ENCODE results near the gene TMEM179.

Gene TMEM179

GRCh38 chr14:104559028-104559803 is 45.4 kb downstream of the TMEM179 start:
- no peaks in the 10 kb centered on the region for H3K36me3 ChIP-seq (ENCODE audit: control insufficient read depth, insufficient read depth, low read length)
- 84 to 94% methylated on average over 15 of the region's 15 CpGs for WGBS, 2 experiments (ENCODE audit: insufficient coverage in 2 of 2)
- no peaks in the 10 kb centered on the region for H3K9me3 ChIP-seq (ENCODE audit: control insufficient read depth, low read length)
- H3K27ac ChIP-seq (ENCODE audit: low read depth, low read length, severe bottlenecking), result no peak overlapping the region
- no peaks in the 10 kb centered on the region for H3K4me1 ChIP-seq (ENCODE audit: control insufficient read depth, insufficient read depth, low read length, poor library complexity, severe bottlenecking)
- no peak overlapping the region for H3K4me3 ChIP-seq (ENCODE audit: extremely low read depth, insufficient read depth, low read length, poor library complexity, severe bottlenecking)

- Histone ChIP-seq H3K27ac (ENCODE audit: low read depth, low read length, severe bottlenecking) (no peak overlapping the region), H3K4me1 (ENCODE audit: control insufficient read depth, insufficient read depth, low read length, poor library complexity, severe bottlenecking) (no peaks in the 10 kb centered on the region), H3K4me3 (ENCODE audit: extremely low read depth, insufficient read depth, low read length, poor library complexity, severe bottlenecking) (no peak overlapping the region), H3K9me3 (ENCODE audit: control insufficient read depth, low read length) (no peaks in the 10 kb centered on the region), H3K36me3 (ENCODE audit: control insufficient read depth, insufficient read depth, low read length) (no peaks in the 10 kb centered on the region)
- WGBS, 2 experiments (ENCODE audit: insufficient coverage in 2 of 2), result 91% methylated on average over 16 of the region's 16 CpGs
Observed at GRCh38 chr14:104558231-104559027, 46.1 kb downstream of the TMEM179 start.

GRCh38 chr14:104557766-104558165 is 46.8 kb downstream of the TMEM179 start:
- WGBS, 2 experiments (ENCODE audit: insufficient coverage in 2 of 2), result 92 to 100% methylated on average over 1 of the region's 1 CpG
- no peaks in the 10 kb centered on the region for H3K36me3 ChIP-seq (ENCODE audit: control insufficient read depth, insufficient read depth, low read length)

GRCh38 chr14:104557086-104557485 is 47.5 kb downstream of the TMEM179 start:
- Histone ChIP-seq H3K4me3 (ENCODE audit: extremely low read depth, insufficient read depth, low read length, poor library complexity, severe bottlenecking) (no peak overlapping the region), H3K36me3 (ENCODE audit: control insufficient read depth, insufficient read depth, low read length) (no peaks in the 10 kb centered on the region), H3K9me3 (ENCODE audit: control insufficient read depth, low read length) (no peaks in the 10 kb centered on the region), H3K4me1 (ENCODE audit: control insufficient read depth, insufficient read depth, low read length, poor library complexity, severe bottlenecking) (no peaks in the 10 kb centered on the region), H3K27ac (ENCODE audit: low read depth, low read length, severe bottlenecking) (no peak overlapping the region)
- WGBS, 2 experiments (ENCODE audit: insufficient coverage in 2 of 2), result 91 to 92% methylated on average over 2 to 5 of the region's 5 CpGs

More at GRCh38 chr14:104557766-104558165, 46.8 kb downstream of the TMEM179 start:
- no peaks in the 10 kb centered on the region for H3K4me1 ChIP-seq (ENCODE audit: control insufficient read depth, insufficient read depth, low read length, poor library complexity, severe bottlenecking)
- no peaks in the 10 kb centered on the region for H3K9me3 ChIP-seq (ENCODE audit: control insufficient read depth, low read length)
- no peak overlapping the region for H3K4me3 ChIP-seq (ENCODE audit: extremely low read depth, insufficient read depth, low read length, poor library complexity, severe bottlenecking)
- no peak overlapping the region for H3K27ac ChIP-seq (ENCODE audit: low read depth, low read length, severe bottlenecking)

GRCh38 chr14:104556256-104557021 is 48.1 kb downstream of the TMEM179 start:
- no peaks in the 10 kb centered on the region for H3K9me3 ChIP-seq (ENCODE audit: control insufficient read depth, low read length)
- no peak overlapping the region for H3K27ac ChIP-seq (ENCODE audit: low read depth, low read length, severe bottlenecking)
- H3K4me1 ChIP-seq (ENCODE audit: control insufficient read depth, insufficient read depth, low read length, poor library complexity, severe bottlenecking), result no peaks in the 10 kb centered on the region
- 88 to 89% methylated on average over 10 of the region's 13 CpGs for WGBS, 2 experiments (ENCODE audit: insufficient coverage in 2 of 2)
- no peaks in the 10 kb centered on the region for H3K36me3 ChIP-seq (ENCODE audit: control insufficient read depth, insufficient read depth, low read length)
- H3K4me3 ChIP-seq (ENCODE audit: extremely low read depth, insufficient read depth, low read length, poor library complexity, severe bottlenecking), result no peak overlapping the region

- Histone ChIP-seq H3K4me3 (ENCODE audit: extremely low read depth, insufficient read depth, low read length, poor library complexity, severe bottlenecking) (no peak overlapping the region), H3K9me3 (ENCODE audit: control insufficient read depth, low read length) (no peaks in the 10 kb centered on the region), H3K36me3 (ENCODE audit: control insufficient read depth, insufficient read depth, low read length) (no peaks in the 10 kb centered on the region), H3K27ac (ENCODE audit: low read depth, low read length, severe bottlenecking) (no peak overlapping the region), H3K4me1 (ENCODE audit: control insufficient read depth, insufficient read depth, low read length, poor library complexity, severe bottlenecking) (no peaks in the 10 kb centered on the region)
- 88 to 89% methylated on average over 8 to 9 of the region's 11 CpGs for WGBS, 2 experiments (ENCODE audit: insufficient coverage in 2 of 2)
Observed at GRCh38 chr14:104555430-104556255, 48.9 kb downstream of the TMEM179 start.

GRCh38 chr14:104554608-104555429 is 49.8 kb downstream of the TMEM179 start:
- Histone ChIP-seq H3K4me1 (ENCODE audit: control insufficient read depth, insufficient read depth, low read length, poor library complexity, severe bottlenecking) (no peaks in the 10 kb centered on the region), H3K36me3 (ENCODE audit: control insufficient read depth, insufficient read depth, low read length) (no peaks in the 10 kb centered on the region), H3K27ac (ENCODE audit: low read depth, low read length, severe bottlenecking) (no peak overlapping the region), H3K9me3 (ENCODE audit: control insufficient read depth, low read length) (no peaks in the 10 kb centered on the region), H3K4me3 (ENCODE audit: extremely low read depth, insufficient read depth, low read length, poor library complexity, severe bottlenecking) (no peak overlapping the region)
- WGBS, 2 experiments (ENCODE audit: insufficient coverage in 2 of 2), result 88 to 95% methylated on average over 23 to 24 of the region's 26 CpGs

- 91 to 92% methylated on average over 6 to 7 of the region's 12 CpGs for WGBS, 2 experiments (ENCODE audit: insufficient coverage in 2 of 2)
- Histone ChIP-seq H3K4me3 (ENCODE audit: extremely low read depth, insufficient read depth, low read length, poor library complexity, severe bottlenecking) (no peak overlapping the region), H3K4me1 (ENCODE audit: control insufficient read depth, insufficient read depth, low read length, poor library complexity, severe bottlenecking) (no peaks in the 10 kb centered on the region), H3K36me3 (ENCODE audit: control insufficient read depth, insufficient read depth, low read length) (no peaks in the 10 kb centered on the region), H3K9me3 (ENCODE audit: control insufficient read depth, low read length) (no peaks in the 10 kb centered on the region), H3K27ac (ENCODE audit: low read depth, low read length, severe bottlenecking) (no peak overlapping the region)
Observed at GRCh38 chr14:104554088-104554607, 50.4 kb downstream of the TMEM179 start.

- Histone ChIP-seq H3K9me3 (ENCODE audit: control insufficient read depth, low read length) (no peaks in the 10 kb centered on the region), H3K36me3 (ENCODE audit: control insufficient read depth, insufficient read depth, low read length) (no peaks in the 10 kb centered on the region), H3K4me3 (ENCODE audit: extremely low read depth, insufficient read depth, low read length, poor library complexity, severe bottlenecking) (no peak overlapping the region), H3K27ac (ENCODE audit: low read depth, low read length, severe bottlenecking) (no peak overlapping the region), H3K4me1 (ENCODE audit: control insufficient read depth, insufficient read depth, low read length, poor library complexity, severe bottlenecking) (no peaks in the 10 kb centered on the region)
- 91 to 92% methylated on average over 16 to 28 of the region's 30 CpGs for WGBS, 2 experiments (ENCODE audit: insufficient coverage in 2 of 2)
Observed at GRCh38 chr14:104553166-104554087, 51.1 kb downstream of the TMEM179 start.

All from mesodermal cell (in vitro differentiated cells).